ENCODE data around the gene CDYL. TPM values are rescaled to one million over a fixed set of nuclear protein-coding genes. Genes with fewer than 3 reads are reported as not detected.

Gene CDYL
- total RNA-seq, 1 donor from 2014 or later: 26.9 TPM

DNA sequence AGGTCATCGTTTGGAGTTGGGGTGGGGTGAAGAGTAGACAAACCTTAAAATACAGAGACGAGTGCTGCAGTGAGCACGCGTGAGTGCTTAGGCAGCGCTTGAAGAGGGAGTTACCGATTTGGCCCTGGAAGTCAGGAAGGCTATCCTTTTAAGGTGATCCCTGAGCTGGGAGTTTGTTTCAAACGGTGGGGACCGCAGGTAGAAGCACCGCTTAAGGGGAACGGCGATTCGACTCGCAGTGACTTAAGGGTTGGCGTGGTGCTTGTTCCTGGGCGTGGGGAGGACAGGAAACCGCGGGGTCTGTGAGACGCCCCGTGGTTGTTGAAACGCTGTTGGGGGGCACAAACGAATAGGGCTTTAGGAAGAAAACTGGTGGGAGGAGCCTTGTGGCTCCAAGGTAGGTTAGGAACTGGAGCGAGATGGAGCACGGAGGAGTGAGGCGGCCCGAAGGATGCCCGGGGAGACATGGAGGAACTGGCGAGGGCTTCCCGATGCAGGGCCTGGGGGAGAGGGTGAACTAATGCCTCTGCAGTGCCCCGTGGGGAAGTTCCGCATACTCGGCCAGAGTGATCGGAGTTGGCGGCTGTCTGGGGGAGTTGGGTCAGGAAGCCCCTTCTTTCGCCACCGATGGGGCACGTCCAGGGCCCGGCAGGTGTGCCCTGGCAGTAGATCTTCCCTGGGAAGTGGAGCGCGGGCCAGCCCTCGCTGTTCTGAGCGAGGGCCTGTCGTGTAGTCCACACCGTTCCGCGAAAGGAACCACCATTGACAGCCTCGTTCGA is 1.3 kb upstream of the CDYL start:
- intact Hi-C loops (cut with micrococcal nuclease): loop anchor here (1.0 to 5.0 kb wide), 3 partner anchors 132 to 753 kb away; a partner anchor contains a TSS

DNA sequence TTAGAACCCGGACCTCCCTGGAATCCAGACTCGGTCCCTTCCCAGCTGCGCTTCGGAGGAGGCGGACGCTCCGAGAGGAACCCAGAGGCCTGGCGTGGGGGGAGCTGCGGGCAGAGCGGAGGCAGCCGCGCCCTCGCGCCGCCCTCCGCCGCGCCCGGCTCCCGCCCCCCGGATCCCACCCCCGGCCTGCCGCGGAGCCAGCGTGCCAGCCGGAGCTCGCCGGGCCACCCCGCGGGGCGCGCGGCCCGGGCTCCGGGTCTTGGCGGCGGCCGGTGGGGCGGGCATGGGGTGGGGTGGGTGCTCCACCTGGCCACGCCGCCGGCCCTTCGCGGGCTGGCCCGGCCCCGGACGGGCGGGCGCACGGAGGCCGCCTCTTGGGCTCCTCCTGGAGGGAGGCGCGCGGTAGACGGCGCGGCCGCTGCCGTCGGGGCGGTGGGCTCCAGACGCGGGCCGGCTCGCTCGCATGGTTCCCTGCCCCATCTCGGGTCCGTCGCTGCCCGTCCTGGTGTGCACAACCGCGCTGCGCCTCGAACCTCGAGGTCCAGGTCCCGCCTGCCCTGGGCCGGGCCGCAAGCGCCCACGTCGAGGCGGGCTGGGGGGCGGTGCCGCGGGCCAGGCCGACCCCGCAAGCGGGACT is 592 bp upstream of the CDYL start:
- intact Hi-C loops (cut with micrococcal nuclease): loop anchor here (1.0 to 5.0 kb wide), 6 partner anchors 132 to 753 kb away; partner anchors contain the start of genes FARS2, LYRM4 and RPP40

DNA sequence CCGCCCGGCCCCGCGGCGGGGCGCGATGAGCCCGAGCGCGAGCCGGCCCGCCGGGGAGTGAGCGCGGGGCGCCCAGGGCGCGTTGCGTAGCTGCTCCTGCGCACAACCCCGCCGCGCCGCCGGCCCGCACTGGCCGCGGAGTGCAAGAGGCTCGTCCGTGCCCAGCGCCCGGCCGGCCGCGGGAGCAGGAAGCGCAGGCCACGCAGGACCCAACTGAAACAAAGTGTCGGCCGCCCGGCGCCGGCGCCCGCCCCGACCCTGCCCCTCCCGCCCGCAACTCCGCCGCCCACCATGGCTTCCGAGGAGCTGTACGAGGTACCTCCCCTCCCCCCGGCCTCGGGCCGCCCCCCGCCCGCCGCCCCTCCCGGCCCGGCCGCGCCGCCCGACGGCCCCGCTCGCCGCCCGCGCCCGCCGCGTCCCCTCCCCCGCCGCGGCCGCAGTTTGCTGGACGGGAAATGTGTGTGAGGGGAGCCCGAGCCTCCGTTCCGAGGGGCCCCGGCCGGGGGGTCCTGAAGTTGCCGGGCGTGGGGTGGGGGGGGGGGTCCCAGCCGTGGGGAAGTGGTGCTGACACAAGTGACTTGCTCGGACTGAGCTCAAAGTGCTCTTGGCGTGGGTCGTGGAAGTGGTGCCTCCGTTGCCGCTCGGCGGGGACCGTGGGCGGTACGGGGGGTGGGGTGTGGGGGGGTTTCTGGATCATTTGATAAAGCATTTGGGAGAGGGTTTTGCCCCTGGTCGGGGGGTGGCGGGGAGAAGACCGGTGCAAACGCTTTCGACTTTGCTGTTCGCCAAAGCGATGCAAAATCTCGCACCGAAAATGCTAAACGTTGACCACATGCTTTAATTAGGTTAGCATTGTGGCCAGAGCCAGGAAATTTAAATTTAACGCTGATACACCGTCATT is 539 bp downstream of the CDYL start:
- intact Hi-C loops (cut with micrococcal nuclease): loop anchor here (1.0 to 5.0 kb wide), 5 partner anchors 131 to 754 kb away; partner anchors contain the start of genes FARS2, LYRM4 and RPP40

DNA sequence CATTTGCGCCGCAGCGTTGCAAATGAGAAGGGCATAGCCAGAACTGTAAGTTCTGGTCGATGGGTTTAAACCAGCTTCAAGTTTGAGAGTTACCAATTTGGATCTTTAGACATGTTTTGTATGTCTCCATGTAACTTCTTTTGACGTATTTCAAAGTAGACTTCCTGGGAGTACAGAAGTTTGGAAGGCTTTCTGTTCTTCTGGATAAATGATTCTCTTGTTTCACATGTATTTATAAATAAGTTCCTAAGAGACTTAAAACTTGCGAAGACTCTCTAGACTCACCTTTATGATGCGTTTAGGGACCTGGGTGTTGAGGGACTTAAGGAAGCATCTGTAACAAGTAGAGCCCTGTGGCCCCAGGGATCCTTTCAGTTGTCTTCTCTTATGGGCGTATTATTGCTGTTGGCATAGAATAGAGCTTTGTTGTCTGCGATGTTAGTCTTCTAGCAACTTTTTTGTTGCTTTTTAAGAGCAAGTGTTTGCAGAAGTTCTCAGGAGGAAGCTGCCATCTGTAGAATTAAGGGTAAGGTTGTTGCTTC is 1.3 kb downstream of the CDYL start:
- intact Hi-C loops (cut with micrococcal nuclease): loop anchor here (2.0 to 5.0 kb wide), 4 partner anchors 130 to 755 kb away; partner anchors contain the start of genes FARS2 and LYRM4

DNA sequence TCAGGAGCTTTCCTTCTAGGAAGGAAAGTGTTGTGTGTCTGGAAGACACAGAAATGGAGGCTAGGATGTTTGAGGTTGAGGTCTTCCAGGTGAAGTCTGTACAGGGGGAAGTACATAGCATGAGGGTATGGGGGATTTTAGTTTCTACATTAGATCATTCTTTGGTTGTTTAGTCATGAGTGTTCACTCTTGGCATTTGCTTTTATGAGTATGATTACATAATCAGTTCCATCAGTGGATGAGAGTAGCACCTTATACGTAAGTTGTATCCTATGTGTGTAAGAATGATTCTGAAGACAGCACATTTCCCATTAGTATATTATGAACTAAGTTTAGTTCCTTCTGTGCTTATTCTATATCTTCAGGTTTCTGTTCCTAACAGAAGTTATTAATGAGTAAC is 1.9 kb downstream of the CDYL start:
- intact Hi-C loops (cut with micrococcal nuclease): loop anchor here (5.0 kb wide), 2 partner anchors 129 to 756 kb away; a partner anchor contains a TSS

DNA sequence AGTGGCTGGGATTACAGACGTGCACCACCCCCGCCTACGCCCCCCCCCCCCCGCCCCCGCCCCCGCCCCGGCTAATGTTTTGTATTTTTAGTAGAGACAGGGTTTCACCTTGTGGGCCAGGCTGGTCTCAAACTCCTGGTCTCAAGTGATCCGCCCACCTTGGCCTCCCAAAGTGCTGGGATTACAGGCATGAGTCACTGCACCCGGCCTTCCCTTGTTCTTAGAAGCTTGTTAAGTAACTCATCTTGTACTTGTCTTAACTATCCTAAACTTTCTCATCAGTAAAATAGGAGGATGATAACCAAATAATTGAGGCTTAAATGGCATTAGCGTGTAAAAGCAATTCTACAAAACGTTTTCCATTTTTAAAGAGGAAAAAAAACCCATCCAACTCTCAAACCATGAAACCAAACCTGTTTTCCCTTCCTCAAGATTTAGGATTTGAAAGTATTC is 4.2 kb downstream of the CDYL start:
- intact Hi-C loops (cut with micrococcal nuclease): no loop called here

DNA sequence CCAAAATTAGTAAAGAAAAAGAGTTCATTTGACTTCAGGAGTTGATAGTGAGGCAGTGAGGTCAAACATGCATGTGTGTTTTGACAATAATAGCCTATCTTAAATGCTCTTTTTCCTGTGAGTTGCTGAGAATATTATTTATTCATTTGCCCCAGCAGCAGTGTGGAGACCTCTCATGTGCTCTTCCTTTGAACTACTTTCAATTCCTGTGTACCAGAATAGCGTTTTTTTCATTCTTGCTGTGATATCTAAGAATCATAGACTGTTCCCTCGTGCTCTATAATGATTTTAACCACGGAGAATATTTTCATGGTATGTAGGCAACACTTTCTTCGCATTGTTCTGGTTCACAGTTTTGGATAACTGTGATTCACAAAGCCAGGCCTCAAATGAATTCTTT is 5.2 kb downstream of the CDYL start:
- intact Hi-C loops (cut with micrococcal nuclease): no loop called here

DNA sequence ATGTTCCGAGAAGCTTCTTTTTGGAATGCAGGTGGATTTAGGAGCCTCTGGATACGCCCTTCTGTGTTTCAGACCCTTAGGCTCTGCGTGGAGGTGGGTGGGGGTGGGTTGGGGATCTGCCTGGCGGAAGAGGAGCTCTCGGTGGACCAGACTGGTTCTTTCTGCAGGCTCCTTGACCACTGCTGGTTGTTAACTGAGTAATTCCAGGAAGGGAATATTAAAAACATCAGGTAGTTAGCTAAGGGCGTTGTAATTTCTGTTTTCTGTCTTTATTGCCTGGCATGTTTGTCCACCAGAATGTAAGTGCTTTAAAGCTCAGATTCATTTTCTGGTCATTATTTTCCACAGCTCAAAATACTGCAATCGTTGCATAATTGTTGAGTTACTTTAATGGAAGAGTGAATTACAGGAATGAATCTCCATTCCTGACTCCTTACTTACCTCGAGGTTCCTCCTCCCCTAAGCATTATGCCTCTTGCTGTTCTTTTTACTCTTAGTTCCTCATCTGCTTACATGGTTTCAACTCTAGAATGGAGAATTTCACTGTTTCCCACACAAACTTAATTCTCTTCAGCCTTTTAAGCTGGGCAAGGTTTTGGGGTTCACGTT is 5.9 kb downstream of the CDYL start:
- intact Hi-C loops (cut with micrococcal nuclease): no loop called here

DNA sequence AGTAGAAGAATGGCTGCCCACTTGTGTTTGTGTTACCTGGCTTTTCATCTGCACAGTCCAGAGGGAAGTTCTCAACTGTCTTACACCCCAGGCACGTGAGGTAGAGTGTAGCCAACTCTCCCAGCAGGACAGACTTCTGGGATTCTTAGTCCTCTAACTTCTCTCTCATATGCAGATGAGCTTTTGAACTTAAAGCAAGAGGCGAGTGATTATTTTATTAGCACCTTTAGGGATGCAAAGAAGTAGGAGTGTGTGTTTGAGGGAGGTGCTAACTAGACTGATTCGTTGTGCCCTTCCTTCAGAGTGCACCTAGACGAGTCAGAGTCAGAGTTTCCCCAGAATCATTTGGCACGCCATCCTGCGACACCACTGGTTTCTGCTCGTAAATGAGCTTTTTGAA is 10.8 kb downstream of the CDYL start:
- intact Hi-C loops (cut with micrococcal nuclease): no loop called here

DNA sequence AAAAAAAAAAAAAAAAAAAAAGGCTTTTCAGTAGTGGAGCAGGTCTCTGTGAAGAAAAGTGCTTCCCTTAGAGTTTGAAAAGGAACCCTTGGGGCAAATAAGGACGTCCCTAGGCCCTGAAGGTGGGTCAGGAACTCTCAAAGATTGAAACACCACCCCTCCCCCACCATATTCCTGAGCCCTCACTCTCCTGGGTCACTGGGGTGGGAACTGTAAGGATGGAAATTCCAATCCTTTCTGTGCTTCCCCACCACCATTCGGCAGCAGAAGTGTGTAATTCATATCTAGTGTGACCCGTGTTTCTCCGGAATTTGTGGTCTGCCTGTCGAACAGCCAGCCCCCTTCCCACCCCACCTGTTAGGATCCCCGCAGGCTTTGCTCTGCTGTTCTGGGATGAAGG is 12.3 kb downstream of the CDYL start:
- intact Hi-C loops (cut with micrococcal nuclease): no loop called here

DNA sequence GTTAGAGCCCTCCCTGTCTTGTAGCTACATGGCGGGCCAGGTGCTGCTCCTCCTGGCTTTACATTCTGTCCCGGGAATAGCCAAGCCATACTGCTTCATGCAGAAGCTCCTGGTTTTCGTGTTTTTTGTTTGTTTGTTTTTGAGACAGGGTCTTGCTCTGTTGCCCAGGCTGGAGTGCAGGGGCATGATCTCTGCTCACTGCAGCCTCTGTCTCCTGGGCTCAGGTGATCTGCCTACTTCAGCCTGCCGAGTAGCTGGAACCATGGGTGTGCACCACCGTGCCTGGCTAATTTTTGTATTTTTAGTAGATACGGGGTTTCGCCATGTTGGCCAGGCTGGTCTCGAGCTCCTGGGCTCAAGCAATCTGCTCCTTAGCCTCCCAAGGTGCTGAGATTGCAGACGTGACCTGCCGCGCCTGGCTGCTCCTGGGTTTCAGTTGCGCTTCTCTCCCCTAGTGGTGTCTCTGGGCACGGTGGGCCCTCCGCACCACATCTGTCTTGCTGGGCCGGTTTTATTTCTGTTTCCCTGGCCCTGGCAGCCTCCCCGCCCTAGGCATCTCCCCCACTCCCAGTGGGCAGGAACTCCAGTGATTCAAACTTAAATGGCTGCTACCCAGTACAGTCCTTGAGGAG is 12.9 kb downstream of the CDYL start:
- intact Hi-C loops (cut with micrococcal nuclease): no loop called here

DNA sequence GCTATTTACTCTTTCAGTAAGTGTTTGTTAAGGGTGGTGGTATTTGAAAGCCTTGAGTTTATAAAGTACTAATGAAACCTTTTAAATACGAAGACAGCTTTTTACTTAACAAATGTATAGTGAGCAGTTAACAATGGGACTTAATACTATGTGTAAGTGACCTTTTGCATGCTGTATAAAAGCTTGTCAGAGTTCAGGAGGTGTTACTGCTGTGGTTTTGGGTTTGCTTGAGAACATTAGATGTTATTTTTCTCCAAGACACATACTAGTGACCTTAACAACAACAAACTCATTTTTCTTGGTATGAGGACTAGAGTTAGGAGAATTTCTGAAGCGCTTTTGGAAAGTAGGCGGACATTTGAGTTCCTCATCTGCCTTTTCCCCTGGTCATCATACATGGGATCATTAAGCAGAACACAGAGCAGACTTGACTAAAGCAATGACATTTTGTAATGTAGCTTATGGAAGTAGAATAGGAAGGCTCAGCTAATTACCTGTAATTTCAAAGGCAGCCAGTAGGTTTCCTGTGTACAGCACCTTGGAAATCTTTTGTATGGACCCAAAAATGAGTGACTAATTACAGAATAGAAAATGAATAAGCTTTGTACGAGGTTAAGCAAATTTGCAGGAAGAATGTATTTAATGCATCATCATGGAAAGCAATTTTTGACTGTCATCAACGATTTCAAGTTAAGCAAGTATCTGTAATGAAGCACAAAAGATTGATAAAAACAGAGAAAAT is 14.1 kb downstream of the CDYL start:
- intact Hi-C loops (cut with micrococcal nuclease): no loop called here

DNA sequence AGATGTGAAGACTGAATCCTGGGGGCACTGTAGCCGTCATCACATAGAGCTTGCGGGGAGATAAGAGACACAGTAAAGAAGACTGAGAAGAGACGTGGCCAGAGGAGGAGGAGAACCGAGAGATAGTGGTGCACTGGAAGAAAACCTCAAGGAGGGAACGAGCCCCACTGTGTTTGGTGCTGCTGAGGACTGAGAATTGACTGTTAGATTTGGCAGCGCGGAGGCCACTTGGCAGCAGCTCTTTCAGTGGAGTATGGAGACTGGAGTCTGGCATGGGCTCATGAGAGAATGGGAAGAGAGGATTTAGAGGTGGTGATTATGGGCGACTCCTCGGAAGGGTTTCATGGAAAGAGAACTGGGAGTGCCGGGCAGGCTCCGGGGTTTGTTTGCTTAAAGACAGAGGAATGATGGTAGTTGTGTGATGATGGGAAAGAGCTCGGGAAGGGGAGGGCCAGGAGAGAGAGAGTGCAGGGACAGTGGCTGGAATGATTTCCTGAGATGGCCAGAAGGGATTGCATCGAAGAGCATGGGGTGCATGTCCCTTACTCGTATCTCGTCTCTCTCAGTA is 18.0 kb downstream of the CDYL start:
- intact Hi-C loops (cut with micrococcal nuclease): no loop called here

DNA sequence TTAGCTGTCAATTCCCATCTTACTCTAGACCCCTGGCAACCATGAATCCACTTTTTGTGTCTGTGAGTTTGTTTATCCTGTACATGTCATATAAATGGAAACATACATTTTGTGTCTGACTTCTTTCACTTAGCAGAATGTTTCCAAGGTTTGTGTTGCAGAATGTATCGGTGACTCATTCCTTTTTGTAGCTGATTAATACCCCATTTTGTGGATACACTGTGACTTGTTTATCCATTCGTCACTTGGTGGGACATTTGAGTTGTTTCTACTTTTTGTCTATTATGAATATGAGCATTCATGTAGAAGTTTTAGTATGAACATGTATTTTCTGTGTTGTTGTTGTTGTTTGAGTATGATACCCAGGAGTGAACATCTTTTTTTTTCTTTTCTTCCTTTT is 21.4 kb downstream of the CDYL start:
- intact Hi-C loops (cut with micrococcal nuclease): no loop called here

DNA sequence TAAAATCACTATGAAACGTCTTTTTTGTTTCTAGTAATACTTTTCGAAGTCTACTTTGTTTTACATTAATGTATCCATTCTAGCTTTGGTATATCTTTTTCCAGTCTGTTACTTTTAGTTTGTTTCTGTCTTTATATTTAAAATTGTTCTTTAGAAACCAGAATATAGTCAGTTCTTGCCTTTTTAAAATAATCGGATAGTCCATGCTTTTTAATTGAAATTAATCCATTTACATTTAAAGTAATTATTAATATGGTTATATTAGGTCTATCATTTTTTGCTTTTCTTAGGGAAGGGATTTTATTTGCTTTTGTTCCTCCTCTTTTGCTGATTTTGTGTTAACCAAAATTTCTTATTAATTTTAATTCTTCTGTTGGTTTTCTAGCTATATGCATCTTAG is 23.7 kb downstream of the CDYL start:
- intact Hi-C loops (cut with micrococcal nuclease): no loop called here

DNA sequence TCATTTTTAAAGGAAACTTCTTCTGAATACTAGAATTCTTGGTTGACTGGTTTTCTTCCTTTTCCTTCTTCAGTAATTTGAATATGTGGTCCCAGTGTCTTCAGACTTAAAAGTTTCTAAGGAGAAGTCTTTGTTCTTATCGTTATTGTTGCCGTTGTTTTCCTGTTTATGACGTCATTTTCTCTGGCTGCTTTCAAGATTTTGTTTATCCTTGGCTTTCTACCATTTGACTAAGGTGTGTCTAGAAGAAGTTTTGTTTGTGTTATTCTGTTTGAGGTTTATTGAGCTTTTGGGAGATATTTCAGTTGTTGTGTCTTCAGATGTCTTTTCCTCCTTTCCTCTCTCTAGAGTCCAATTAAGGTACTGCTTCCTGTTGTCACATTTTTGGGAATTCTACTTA is 24.5 kb downstream of the CDYL start:
- intact Hi-C loops (cut with micrococcal nuclease): no loop called here

DNA sequence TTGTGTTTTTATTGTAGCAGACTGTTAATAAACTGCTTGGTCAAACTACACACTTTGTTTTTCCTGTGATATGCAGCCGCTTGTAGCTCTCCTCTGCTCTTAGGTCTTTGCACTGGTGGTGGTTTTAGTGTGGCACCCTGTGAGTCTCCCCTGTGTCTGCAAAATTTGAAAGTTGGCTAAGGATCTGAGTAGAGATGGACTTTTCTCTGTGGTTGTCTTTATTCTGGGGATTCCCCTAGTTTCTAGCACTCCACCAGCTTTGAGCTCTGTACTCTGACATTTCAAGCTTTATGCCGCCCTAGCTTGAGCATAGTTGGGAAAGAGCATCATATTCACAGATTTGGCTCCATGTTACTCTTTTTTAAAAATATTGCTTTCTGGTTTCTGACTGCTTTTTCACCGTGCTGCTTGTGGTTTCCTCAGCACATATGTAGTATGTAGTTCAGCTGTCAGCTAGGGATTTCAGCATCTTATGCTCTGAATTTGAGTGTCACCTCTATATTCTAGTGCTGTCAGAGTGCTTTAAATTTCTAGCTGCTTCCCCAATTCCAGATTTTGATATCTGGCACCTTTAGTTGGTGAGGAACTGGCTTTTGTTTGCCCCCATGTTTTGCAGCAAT is 25.4 kb downstream of the CDYL start:
- intact Hi-C loops (cut with micrococcal nuclease): no loop called here

DNA sequence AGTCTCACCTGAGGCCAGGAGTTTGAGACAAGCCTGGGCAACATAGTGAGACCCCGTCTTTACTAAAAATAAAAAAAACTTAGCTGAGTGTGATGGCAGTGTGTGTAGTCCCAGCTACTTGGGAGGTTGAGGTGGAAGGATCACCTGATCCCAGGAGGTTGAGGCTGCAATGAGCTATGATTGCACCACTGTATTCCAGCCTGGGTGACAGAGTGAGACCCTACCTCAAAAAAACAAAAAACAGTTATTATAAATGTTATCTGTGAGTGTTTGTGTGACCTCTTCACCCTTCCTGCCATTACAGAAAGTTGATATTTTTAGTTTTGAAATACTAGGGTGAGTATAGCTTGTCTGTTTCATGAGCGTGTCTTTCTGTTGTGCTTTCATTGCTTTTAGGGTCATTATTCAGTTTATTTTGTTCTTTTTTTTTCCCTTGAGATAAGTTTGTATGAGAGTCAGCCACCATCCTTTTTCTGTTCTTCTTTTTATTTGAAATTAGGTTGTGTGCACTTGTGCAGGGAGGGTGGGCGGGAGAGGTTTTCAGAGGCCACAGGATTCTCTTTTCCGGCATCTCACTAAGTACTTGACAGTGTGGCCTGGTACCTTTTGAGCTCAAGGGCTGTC is 26.2 kb downstream of the CDYL start:
- intact Hi-C loops (cut with micrococcal nuclease): no loop called here
